ENCODE data around the gene MOB4. TPM values are rescaled to one million over a fixed set of nuclear protein-coding genes. Genes with fewer than 3 reads are reported as not detected.

MOB4 gene
- total RNA-seq, 1 donor from 2014 or later, result 30.4 TPM

DNA sequence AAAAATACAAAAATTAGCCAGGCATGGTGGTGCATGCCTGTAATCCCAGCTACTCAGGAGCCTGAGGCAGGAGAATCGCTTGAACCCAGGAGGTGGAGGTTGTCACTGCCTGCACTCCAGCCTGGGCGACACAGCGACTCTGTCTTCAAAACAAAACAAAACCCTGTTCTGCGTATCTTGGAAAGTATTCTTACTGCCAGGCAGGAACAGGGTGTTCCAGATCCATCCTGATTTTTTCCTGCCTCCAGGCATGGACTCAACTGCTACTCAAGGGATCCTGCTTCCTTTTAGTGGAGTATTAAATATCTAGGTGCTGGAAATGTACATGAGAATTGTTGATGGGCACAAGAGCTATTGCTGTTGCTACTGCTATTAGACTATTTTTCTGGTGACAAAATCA lies 28.5 kb upstream of the MOB4 start:
- Mint-ChIP-seq H3K4me1 (ENCODE audit: low read depth, unreplicated experiment) (peaks cover 2% of the 10 kb centered on the region), H3K36me3 (ENCODE audit: low read depth, unreplicated experiment) (peaks cover 27% of the 10 kb centered on the region), H3K27ac (ENCODE audit: unreplicated experiment) (no peak overlapping the region), H3K4me3 (ENCODE audit: unreplicated experiment) (no peak overlapping the region), H3K27me3 (ENCODE audit: low read depth, unreplicated experiment) (no peaks in the 10 kb centered on the region), H3K9me3 (ENCODE audit: unreplicated experiment) (peaks cover 13% of the 10 kb centered on the region)
- Histone ChIP-seq H2AFZ (ENCODE audit: low read depth, low read length) (no peak overlapping the region), H3K4me1 (ENCODE audit: insufficient read depth, low read length) (no peaks in the 10 kb centered on the region), H3K9ac (ENCODE audit: low read length) (no peak overlapping the region), H4K20me1 (ENCODE audit: insufficient read depth, low read length) (peaks cover 18% of the 10 kb centered on the region), H3K27me3 (ENCODE audit: insufficient read depth, low read length) (no peaks in the 10 kb centered on the region), H3K27ac (ENCODE audit: low read depth, low read length) (no peak overlapping the region), H3K9me3 (ENCODE audit: insufficient read depth, low read depth, low read length) (no peaks in the 10 kb centered on the region), H3K36me3 (ENCODE audit: insufficient read depth, low read length) (peaks cover 47% of the 10 kb centered on the region), H3K79me2 (ENCODE audit: insufficient read depth, low read length) (peaks cover 3% of the 10 kb centered on the region), H3K4me2 (ENCODE audit: low read length) (no peak overlapping the region), H3K4me3 (ENCODE audit: insufficient read depth, low read depth, low read length) (no peak overlapping the region)
- TF ChIP-seq EZH2 (IDR thresholded peaks at IDR 0.05; ENCODE audit: insufficient read depth, low read length), result no peak
- TF ChIP-seq, protein P1, sequence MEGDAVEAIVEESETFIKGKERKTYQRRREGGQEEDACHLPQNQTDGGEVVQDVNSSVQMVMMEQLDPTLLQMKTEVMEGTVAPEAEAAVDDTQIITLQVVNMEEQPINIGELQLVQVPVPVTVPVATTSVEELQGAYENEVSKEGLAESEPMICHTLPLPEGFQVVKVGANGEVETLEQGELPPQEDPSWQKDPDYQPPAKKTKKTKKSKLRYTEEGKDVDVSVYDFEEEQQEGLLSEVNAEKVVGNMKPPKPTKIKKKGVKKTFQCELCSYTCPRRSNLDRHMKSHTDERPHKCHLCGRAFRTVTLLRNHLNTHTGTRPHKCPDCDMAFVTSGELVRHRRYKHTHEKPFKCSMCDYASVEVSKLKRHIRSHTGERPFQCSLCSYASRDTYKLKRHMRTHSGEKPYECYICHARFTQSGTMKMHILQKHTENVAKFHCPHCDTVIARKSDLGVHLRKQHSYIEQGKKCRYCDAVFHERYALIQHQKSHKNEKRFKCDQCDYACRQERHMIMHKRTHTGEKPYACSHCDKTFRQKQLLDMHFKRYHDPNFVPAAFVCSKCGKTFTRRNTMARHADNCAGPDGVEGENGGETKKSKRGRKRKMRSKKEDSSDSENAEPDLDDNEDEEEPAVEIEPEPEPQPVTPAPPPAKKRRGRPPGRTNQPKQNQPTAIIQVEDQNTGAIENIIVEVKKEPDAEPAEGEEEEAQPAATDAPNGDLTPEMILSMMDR (IDR thresholded peaks at IDR 0.05; ENCODE audit: insufficient read depth, low read depth, low read length), result no peak
- no peak for DNase-seq (ENCODE audit: low read depth)
- no peak for FAIRE-seq

DNA sequence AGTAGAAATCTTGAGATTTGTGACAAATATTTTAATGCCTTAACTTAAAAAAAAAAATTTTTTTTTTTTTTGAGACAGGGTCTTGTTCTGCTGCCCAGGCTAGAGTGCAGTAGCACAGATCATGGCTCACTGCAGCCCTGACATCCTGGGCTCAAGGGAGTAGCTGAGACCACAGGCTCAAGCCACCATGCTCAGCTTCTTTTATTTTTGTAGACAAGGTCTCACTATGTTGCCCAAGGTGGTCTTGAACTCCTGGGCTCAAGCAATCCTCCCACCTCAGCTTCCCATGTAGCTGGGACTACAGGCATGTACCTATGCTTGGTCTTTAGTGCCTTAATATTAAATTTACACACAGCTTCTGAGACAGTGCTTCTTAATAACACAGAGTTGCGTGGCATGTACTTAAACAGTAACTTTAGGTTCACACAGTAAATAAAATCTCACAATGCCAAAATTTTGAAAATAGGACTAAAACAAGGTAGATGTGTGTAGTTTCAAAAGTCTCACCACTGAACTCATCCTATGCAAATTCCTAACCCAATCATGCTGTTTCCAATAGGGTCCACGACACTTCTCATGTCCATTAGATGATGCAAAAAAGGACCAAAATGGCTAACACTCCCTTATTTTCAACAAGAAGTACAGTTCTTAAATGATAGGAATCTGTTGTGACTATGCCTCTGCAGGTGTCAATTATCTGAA lies 20.3 kb upstream of the MOB4 start:
- no peak overlapping the region for H3K9ac ChIP-seq (ENCODE audit: low read length)
- H3K79me2 ChIP-seq (ENCODE audit: insufficient read depth, low read length), result peaks cover 67% of the 10 kb centered on the region
- Mint-ChIP-seq H3K4me3 (ENCODE audit: unreplicated experiment) (peak overlapping the region; percentile 69), H3K36me3 (ENCODE audit: low read depth, unreplicated experiment) (peaks cover 21% of the 10 kb centered on the region), H3K9me3 (ENCODE audit: unreplicated experiment) (no peaks in the 10 kb centered on the region), H3K27ac (ENCODE audit: unreplicated experiment) (no peak overlapping the region), H3K4me1 (ENCODE audit: low read depth, unreplicated experiment) (peaks cover 27% of the 10 kb centered on the region), H3K27me3 (ENCODE audit: low read depth, unreplicated experiment) (no peaks in the 10 kb centered on the region)
- peaks cover 6% of the 10 kb centered on the region for H3K4me1 ChIP-seq (ENCODE audit: insufficient read depth, low read length)
- peak overlapping the region; percentile 85 for H3K4me2 ChIP-seq (ENCODE audit: low read length)
- H3K9me3 ChIP-seq (ENCODE audit: insufficient read depth, low read depth, low read length), result no peaks in the 10 kb centered on the region
- H3K27me3 ChIP-seq (ENCODE audit: insufficient read depth, low read length), result no peaks in the 10 kb centered on the region
- TF ChIP-seq, protein P1 (IDR thresholded peaks at IDR 0.05; ENCODE audit: insufficient read depth, low read depth, low read length), result no peak
- no peak for TF ChIP-seq EZH2 (IDR thresholded peaks at IDR 0.05; ENCODE audit: insufficient read depth, low read length)
- no peak overlapping the region for H3K4me3 ChIP-seq (ENCODE audit: insufficient read depth, low read depth, low read length)
- no peak for FAIRE-seq
- peaks cover 58% of the 10 kb centered on the region for H4K20me1 ChIP-seq (ENCODE audit: insufficient read depth, low read length)
- H3K27ac ChIP-seq (ENCODE audit: low read depth, low read length), result no peak overlapping the region
- H3K36me3 ChIP-seq (ENCODE audit: insufficient read depth, low read length), result peaks cover 55% of the 10 kb centered on the region
- no peak overlapping the region for H2AFZ ChIP-seq (ENCODE audit: low read depth, low read length)
- no peak for DNase-seq (ENCODE audit: low read depth)

GRCh38 chr2:197496695-197497094 lies 19.2 kb upstream of the MOB4 start:
- H4K20me1 ChIP-seq (ENCODE audit: insufficient read depth, low read length), result peaks cover 59% of the 10 kb centered on the region
- no peak overlapping the region for H3K9ac ChIP-seq (ENCODE audit: low read length)
- H2AFZ ChIP-seq (ENCODE audit: low read depth, low read length), result no peak overlapping the region
- H3K36me3 ChIP-seq (ENCODE audit: insufficient read depth, low read length), result peaks cover 46% of the 10 kb centered on the region
- H3K4me3 ChIP-seq (ENCODE audit: insufficient read depth, low read depth, low read length), result peak overlapping the region; percentile 8
- FAIRE-seq (no peak), DNase-seq (ENCODE audit: low read depth) (no peak)
- Mint-ChIP-seq H3K36me3 (ENCODE audit: low read depth, unreplicated experiment) (peaks cover 18% of the 10 kb centered on the region), H3K27me3 (ENCODE audit: low read depth, unreplicated experiment) (no peaks in the 10 kb centered on the region), H3K27ac (ENCODE audit: unreplicated experiment) (no peak overlapping the region), H3K4me3 (ENCODE audit: unreplicated experiment) (peak overlapping the region; percentile 95), H3K9me3 (ENCODE audit: unreplicated experiment) (no peaks in the 10 kb centered on the region), H3K4me1 (ENCODE audit: low read depth, unreplicated experiment) (peaks cover 27% of the 10 kb centered on the region)
- peaks cover 6% of the 10 kb centered on the region for H3K4me1 ChIP-seq (ENCODE audit: insufficient read depth, low read length)
- no peaks in the 10 kb centered on the region for H3K9me3 ChIP-seq (ENCODE audit: insufficient read depth, low read depth, low read length)
- H3K79me2 ChIP-seq (ENCODE audit: insufficient read depth, low read length), result peaks cover 78% of the 10 kb centered on the region
- TF ChIP-seq EZH2 (IDR thresholded peaks at IDR 0.05; ENCODE audit: insufficient read depth, low read length), result no peak
- TF ChIP-seq, protein P1 (IDR thresholded peaks at IDR 0.05; ENCODE audit: insufficient read depth, low read depth, low read length), result no peak
- peak overlapping the region; percentile 85 for H3K4me2 ChIP-seq (ENCODE audit: low read length)
- no peaks in the 10 kb centered on the region for H3K27me3 ChIP-seq (ENCODE audit: insufficient read depth, low read length)
- H3K27ac ChIP-seq (ENCODE audit: low read depth, low read length), result no peak overlapping the region
